Measurements from ENCODE around the gene TTC8.
A peak's percentile ranks its signal among the peaks of the same experiment; 100 is the strongest.

The TTC8 gene

DNA sequence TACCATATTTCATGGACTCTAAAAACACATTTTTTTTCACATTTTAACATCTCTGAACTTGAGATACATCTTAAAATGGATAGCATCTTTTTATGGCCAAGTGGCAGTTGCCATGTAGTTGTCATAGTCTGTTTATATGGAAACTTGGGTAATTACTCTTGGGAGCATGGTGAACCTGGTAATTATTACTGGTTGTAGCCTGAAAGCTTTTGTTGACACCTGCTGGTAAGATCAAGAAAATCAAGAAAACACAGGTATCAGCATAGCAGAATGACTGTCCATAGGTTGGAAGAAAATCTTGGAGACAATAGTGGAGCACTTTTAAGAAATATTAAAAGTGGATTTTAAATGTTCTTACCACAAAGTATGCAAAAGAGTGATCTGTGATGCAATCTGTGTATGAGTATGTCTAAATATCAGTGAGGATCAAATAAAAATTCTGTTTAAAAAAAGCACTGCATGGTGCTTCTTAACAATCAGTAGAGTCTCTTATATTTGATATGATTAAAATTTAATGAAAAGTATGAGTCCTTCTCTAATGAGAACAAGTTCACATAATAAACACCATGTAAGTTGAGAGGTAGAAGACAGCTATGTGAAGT is 44.2 kb downstream of the TTC8 start:
- peak; percentile 28 for DNase-seq (ENCODE audit: low spot score)

DNA sequence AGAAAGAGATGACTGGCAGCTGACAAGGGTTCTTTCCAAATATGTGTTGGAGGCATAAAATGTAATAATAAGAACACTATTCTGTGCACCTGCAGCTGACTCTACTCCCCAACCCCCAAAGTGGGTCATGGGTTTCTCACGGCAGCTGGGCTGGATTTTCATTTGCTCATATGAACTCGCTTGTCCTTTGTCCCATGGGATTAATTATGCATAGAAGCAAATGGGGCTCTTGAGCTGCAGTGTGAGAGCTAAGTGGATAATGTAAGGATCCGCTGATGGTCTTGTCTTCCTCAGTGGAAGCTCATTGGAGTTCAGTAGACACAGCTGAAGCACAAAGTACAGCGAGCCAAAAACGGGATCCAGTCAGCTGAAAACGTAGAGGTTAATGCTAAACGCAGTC is 46.3 kb downstream of the TTC8 start:
- no peak for DNase-seq (ENCODE audit: low spot score)

DNA sequence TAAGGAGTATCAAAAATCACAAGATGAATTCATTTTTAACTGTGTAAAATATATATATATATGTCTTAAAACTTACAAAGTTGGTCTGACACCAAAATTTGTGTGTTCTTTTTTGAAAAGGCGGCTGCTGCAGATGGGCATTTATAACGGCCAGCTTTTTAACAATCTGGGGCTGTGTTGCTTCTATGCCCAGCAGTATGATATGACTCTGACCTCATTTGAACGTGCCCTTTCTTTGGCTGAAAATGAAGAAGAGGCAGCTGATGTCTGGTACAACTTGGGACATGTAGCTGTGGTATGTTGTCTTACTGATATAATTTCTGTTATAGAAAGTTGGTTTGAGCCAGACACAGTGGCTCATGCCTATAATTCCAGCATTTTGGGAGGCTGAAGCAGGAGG is 47.0 kb downstream of the TTC8 start:
- DNase-seq (ENCODE audit: low spot score): no peak

DNA sequence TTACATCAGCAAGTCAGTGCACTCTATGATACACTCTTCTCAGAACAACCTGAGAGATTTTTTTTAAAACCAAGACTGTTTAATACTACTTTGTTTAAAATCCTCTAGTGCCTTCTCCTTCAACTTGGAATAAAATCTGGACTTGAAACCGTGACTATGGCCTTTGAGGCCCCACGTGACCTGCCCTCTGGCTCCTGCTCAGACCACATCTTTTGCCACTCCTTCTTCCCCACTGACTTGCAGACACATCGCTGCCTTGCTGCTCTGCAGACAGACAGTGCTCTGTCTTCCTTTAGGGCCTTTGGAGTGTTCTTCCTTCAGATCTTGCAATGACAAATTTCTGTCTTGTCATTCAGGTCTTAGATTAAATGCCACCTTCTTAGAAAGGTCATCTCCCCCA is 48.5 kb downstream of the TTC8 start:
- DNase-seq (ENCODE audit: low spot score): no peak

DNA sequence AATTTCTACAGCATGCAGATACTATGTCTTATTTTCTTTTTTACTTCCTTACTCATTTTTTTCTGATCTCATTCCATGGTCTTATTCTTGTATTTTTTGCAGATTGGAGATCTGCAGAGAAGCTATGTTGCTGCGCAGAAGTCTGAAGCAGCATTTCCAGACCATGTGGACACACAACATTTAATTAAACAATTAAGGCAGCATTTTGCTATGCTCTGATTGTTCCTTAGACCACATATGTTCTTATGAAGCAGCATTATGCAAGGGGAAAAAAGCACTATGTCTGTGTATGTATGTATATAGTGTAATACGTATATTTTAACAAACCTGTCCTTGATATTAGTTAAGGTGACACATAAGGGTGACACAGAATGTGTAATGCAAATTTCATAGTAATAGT is 52.7 kb downstream of the TTC8 start:
- no peak for DNase-seq (ENCODE audit: low spot score)

DNA sequence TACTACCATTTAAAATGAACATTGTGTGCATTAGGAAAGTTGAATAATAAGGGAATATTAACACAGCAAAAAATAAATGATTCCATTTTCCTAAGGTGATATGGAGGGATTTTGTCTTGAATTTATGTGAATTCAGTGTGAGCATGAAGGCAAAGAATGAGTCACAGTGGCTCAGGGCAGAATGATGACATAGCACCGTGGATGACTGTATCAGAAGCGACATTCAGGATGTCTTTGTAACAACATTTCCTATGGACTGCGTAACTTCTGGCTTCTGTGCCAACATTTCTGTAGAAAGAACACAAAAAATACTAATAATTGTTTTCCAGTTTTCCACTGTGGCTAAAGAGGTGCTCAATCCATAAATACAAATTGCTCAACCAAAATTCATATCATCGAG is 54.6 kb downstream of the TTC8 start:
- no peak for DNase-seq (ENCODE audit: low spot score)

DNA sequence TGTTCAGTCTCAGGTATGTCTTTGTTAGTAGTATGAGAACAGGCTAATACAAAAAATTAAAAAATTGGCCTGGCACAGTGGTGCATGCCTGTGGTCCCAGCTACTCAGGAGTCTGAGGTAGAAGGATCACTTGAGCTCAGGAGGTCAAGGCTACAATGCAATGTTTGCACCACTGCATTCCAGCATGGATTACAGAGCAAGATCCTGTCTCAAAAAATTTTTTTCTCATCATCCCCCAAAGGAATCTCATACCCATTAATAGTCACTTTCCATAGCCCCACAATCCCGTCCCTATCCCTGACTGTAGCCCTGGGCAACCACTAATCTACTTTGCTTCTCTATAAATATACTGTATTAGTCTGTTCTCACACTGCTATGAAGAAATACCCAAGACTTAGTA is 57.8 kb downstream of the TTC8 start:
- DNase-seq (ENCODE audit: low spot score): no peak

DNA sequence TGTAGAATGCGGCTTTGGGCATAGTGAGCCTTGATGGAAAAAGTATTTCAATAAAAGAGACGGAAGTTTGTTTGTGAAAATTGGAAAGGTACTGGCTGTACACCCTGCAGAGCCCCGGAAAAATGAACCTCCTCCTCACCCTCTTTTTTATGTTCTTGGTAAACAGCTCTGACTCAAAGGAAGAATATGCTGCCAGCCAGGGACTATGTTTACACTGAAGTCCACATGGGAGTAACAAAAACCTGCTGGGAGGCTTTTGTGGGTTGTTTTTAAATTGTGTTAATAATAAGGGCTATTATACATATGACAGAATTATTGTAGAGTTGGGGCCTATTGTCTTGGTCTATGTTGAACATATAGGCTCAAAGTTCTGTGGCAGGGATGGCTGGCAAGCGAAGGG is 70.7 kb downstream of the TTC8 start:
- no peak for DNase-seq (ENCODE audit: low spot score)

DNA sequence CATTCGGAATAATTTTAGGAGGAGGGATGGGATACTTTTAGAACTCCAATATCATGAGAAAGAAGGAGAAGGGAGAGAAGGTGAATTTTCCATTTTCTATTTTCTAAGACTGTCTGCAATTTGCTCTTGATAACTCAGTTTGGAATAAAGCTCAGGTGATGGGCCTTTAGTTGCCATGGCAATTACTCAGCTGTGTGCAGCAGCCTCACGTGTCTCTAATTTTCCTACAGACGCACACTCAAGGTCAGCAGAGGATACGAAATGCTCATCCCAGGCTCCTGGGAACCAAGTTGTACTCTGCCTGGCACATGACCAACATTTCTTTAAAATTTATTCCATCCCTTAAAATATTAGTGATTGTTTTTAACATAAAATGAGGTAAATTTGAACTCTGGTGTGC is 76.7 kb downstream of the TTC8 start:
- no peak for DNase-seq (ENCODE audit: low spot score)

DNA sequence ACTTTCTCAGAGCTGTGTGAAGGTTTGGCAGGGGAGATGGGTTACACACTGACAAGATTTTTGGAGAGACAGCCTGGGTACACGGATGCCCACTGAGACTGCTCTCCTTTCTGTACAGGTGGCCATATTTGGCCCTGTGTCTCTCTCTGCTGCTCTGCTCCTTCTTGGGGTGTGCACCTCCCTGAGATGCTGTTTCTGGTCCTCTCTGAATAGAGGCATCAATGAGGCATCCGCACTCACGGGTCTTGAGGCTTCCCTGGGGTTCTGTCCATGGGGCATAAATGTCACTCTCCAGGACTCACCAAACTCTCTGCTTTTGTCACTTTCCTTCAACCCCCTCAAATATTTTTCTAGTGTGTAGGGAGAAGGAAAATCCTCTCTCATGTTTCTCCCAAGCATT is 77.5 kb downstream of the TTC8 start:
- no peak for DNase-seq (ENCODE audit: low spot score)

DNA sequence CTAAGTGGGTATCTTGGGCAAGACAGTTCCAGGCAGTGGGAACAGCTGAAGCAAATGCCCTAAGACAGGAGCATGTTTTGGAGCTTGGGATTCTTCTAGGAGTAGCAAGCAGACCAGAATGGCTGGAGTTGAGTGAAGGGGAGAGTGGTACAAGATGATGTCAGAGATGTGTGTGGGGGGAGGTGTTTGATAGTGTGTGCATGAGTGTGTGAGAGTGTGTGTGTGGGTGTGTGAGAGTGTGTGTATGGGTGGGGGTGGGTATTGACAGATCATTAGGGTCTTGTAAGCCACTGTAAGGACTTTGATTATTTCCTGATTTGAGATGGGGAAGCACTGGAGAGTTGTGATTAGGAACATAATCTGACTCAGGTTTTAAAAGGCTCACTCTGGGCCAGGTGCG is 78.4 kb downstream of the TTC8 start:
- no peak for DNase-seq (ENCODE audit: low spot score)

DNA sequence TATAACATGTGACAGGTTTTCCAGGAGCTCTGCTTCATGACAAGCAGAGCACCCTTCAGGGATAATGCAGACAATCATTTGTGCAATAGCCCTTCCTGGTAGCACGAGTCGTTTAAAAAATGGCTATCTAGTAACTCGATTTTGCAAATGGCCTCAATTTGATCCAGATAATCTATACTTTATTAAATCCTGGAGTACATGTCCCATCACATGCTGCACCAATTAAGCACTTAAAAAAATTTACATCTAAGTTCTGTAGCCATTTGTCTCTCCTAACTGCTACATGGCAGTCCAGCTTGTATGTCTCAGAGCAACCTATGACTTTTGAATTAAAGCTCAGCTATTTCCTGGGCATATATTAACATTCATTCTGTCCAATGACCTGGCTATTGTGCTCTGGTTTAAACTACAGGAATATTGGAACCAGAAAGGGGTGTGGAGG is 79.8 kb downstream of the TTC8 start:
- no peak for DNase-seq (ENCODE audit: low spot score)

DNA sequence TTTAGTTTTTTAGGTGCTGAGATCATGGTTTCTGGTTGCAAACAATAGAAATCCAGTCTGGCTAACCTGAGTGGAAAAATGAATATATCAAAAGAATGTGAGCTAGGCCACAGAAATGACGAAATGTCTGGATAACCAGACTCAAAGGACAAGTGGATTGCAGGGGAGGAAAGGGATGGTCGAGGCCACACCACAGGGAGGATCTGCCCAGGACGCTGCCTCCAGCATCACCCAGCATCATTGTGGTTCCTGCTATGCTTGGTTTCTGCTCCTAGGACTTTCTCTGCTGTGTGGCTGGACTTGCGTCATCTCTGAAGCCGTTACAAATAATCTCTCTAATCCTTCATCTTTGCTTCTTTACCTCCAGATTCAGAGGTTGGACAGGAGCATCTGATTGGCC is 80.4 kb downstream of the TTC8 start:
- no peak for DNase-seq (ENCODE audit: low spot score)

DNA sequence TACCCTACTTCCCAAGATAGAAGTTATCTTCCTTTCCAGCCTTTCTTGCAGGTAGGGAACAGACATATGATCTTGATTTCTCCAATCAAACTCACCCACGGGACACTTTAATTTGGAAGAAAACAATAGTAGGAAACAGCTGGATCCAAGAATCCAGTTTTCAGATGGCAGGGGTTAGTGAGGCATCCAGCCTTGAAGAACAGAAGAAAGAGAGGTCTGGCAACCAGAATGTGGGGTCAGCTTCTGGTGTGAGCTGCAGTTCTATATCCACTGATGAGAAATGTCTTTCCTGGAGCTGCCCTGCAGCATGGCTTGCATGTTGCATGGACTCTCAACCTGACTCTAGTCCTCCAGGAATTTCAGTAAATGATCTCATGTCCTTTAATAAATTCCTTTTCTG is 83.8 kb downstream of the TTC8 start:
- no peak for DNase-seq (ENCODE audit: low spot score)

DNA sequence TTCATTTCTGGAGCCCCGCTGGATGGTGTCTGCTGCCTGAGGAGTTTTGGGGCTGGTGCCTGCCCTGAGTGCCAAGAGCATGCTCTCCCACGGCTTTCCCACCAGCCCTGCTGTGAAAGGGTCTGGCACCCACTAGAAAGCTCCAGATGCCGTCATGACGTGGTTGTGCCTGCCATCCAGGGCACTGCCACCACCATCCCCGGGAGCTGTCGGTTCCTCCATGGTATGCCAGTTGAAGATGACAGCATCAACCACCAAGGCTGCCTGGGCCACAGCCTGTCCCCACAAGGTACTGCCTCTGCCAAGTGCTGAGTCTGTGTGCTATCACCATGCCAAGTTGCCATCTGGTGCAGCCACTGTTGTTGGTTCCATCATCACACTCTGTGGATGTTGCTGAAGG is 85.9 kb downstream of the TTC8 start:
- no peak for DNase-seq (ENCODE audit: low spot score)

DNA sequence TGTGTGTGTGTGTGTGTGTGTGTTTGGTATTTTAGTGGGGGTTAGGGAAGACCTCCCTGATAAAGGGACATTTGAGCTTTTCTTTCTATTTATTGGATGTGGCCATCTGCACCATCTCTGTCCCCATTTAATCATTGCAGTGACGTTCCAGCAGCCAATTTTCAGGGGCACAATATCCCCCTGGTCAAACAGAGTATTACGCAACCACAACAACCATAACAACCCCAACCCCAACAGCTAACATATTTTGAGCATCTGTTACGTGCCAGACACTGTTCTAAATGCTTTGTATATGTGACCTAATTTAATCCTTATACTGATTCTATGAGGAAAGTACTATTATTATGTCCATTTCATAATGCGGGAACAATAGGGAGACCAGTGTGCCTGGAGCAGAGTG is 87.4 kb downstream of the TTC8 start:
- no peak for DNase-seq (ENCODE audit: low spot score)

DNA sequence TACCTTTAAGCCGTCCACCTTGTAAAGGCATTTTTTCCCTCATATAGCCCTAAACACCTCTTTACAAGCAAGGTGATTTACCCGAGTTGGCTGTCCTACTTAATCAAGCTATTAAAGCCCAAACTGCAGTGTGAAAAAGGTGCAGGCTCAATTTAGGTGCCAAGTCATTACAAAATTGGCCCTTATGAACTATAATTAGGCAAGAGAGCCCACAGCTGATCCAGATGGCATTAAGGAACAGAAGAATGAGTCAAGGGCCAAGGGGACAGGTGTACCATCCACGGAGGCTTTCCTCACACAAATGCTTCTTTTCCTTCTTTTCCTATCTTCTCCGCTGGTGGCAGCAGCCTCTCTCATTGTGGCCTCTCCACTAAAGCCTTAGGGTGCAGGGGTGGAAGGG is 90.5 kb downstream of the TTC8 start:
- no peak for DNase-seq (ENCODE audit: low spot score)

DNA sequence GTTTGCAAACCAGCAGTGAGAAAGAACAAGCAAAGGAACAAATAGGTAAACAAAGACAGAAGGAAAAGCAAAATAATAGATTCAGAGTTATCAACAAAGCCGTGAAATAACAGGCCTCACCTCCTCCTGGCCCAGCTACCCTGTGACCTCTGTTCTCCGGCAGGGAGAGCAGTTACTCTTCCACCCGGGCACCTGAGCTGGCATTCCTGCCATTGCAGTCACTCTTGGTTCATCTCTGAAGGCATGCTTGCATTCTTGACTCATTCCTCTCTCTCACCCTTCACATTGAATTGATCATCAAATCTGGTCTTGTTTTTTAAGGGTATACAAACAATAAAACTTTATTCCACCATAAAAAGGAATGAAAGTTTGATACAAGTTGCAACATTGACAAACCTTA is 95.1 kb downstream of the TTC8 start:
- DNase-seq (ENCODE audit: low spot score): no peak

Measured in NAMALWA (cell line).